ENCODE results near the gene TTC7B. TPM values are rescaled to one million over a fixed set of nuclear protein-coding genes. Genes with fewer than 3 reads are reported as not detected.
"Not testable (repeated sequence)": the region's sequence is repeated elsewhere in the genome, so short reads cannot be mapped to it uniquely, and the experiment has no call there.

TTC7B gene
- total RNA-seq, 4 donors from 2014 or later = 19.1 to 87.6 (median 22.1) TPM

GRCh38 chr14:90844321-90844720 lies 28.1 kb upstream of the TTC7B start:
- Histone ChIP-seq H3K27ac (no peak overlapping the region), H3K4me3 (replicated peaks in 1 of 3) (no peak overlapping the region)

GRCh38 chr14:90842726-90843125 lies 26.5 kb upstream of the TTC7B start:
- Histone ChIP-seq H3K36me3 (no peaks in the 10 kb centered on the region), H3K27me3 (no peaks in the 10 kb centered on the region), H3K27ac (no peak overlapping the region), H3K9me3 (no peaks in the 10 kb centered on the region), H3K4me3 (replicated peaks in 1 of 3) (no peak overlapping the region), H3K4me1 (no peaks in the 10 kb centered on the region)
- TF ChIP-seq CTCF (IDR thresholded peaks at IDR 0.05) (no peak), POLR2A (IDR thresholded peaks at IDR 0.05) (no peak)
- no peak for DNase-seq
- 68 to 75% methylated on average over 6 of the region's 6 CpGs for WGBS, 2 donors
- intact Hi-C loops (cut with DNase I) = no loop called here

More at GRCh38 chr14:90844321-90844720, 28.1 kb upstream of the TTC7B start:
- Histone ChIP-seq H3K36me3 (no peaks in the 10 kb centered on the region), H3K9me3 (no peaks in the 10 kb centered on the region), H3K4me1 (no peaks in the 10 kb centered on the region), H3K27me3 (no peaks in the 10 kb centered on the region)
- TF ChIP-seq CTCF (IDR thresholded peaks at IDR 0.05) (no peak), POLR2A (IDR thresholded peaks at IDR 0.05) (no peak)
- intact Hi-C loops (cut with DNase I) = no loop called here
- no peak for DNase-seq
- 81 to 93% methylated on average over 3 of the region's 3 CpGs for whole genome bisulfite sequencing, 2 donors

GRCh38 chr14:90840667-90841066 lies 24.4 kb upstream of the TTC7B start:
- H3K4me3 ChIP-seq (replicated peaks in 1 of 3); H3K9me3 ChIP-seq; H3K27ac ChIP-seq; H3K36me3 ChIP-seq; H3K4me1 ChIP-seq; DNase-seq; intact Hi-C loops (cut with DNase I); H3K27me3 ChIP-seq: not testable (repeated sequence)
- 95 to 97% methylated on average over 4 of the region's 4 CpGs for WGBS, 2 donors

- H3K4me1 ChIP-seq = peaks cover 0 to 5% of the 10 kb centered on the region in 2 donors
- no peaks in the 10 kb centered on the region for H3K27me3 ChIP-seq
- TF ChIP-seq CTCF (IDR thresholded peaks at IDR 0.05) (no peak), POLR2A (IDR thresholded peaks at IDR 0.05) (no peak)
- intact Hi-C loops (cut with DNase I) = no loop called here
- H3K9me3 ChIP-seq = no peaks in the 10 kb centered on the region
- H3K27ac ChIP-seq = peak overlapping the region; percentile 40 to 69 (median 54)
- no peak for DNase-seq
- H3K4me3 ChIP-seq (replicated peaks in 1 of 3) = no peak overlapping the region
- H3K36me3 ChIP-seq = no peaks in the 10 kb centered on the region
- WGBS, 2 donors = 80 to 87% methylated on average over 3 of the region's 3 CpGs
Observed at GRCh38 chr14:90839889-90840266, 23.6 kb upstream of the TTC7B start.

- 62 to 77% methylated on average over 10 of the region's 10 CpGs for WGBS, 2 donors
- peak in 1 of 2 donors; percentile 9 for DNase-seq
- Histone ChIP-seq H3K27ac (peak overlapping the region; percentile 40 to 69 (median 54)), H3K36me3 (no peaks in the 10 kb centered on the region), H3K4me1 (peaks cover 0 to 5% of the 10 kb centered on the region in 2 donors), H3K27me3 (no peaks in the 10 kb centered on the region), H3K9me3 (no peaks in the 10 kb centered on the region), H3K4me3 (replicated peaks in 1 of 3) (no peak overlapping the region)
- no peak for TF ChIP-seq POLR2A (IDR thresholded peaks at IDR 0.05)
- no peak for TF ChIP-seq CTCF (IDR thresholded peaks at IDR 0.05)
- intact Hi-C loops (cut with DNase I) = no loop called here
Observed at GRCh38 chr14:90839024-90839888, 23.0 kb upstream of the TTC7B start.

- H3K9me3 ChIP-seq; H3K36me3 ChIP-seq; H3K4me1 ChIP-seq; H3K27me3 ChIP-seq; DNase-seq; H3K4me3 ChIP-seq (replicated peaks in 1 of 3); intact Hi-C loops (cut with DNase I): not testable (repeated sequence)
- peak overlapping the region; percentile 29 to 69 (median 48) for H3K27ac ChIP-seq
- 91% methylated on average over 8 of the region's 8 CpGs for WGBS, 2 donors
Observed at GRCh38 chr14:90838531-90838930, 22.3 kb upstream of the TTC7B start.
